ENCODE measurements around the gene SLC5A10.
A peak's percentile ranks its signal among the peaks of the same experiment; 100 is the strongest.
"Not testable (repeated sequence)": the region's sequence is repeated elsewhere in the genome, so short reads cannot be mapped to it uniquely, and the experiment has no call there.

The SLC5A10 gene

GRCh38 chr17:19055447-19055846 lies 103.5 kb downstream of the SLC5A10 start:
- DNase-seq = not testable (repeated sequence)

- DNase-seq = not testable (repeated sequence)
Observed at GRCh38 chr17:19062009-19062717, 110.2 kb downstream of the SLC5A10 start.

GRCh38 chr17:19062718-19063325 lies 110.9 kb downstream of the SLC5A10 start:
- not testable (repeated sequence) for DNase-seq

- DNase-seq = peak; percentile 68
Observed at GRCh38 chr17:19063326-19063956, 111.5 kb downstream of the SLC5A10 start.

GRCh38 chr17:19064378-19064777 lies 112.4 kb downstream of the SLC5A10 start:
- not testable (repeated sequence) for DNase-seq

- DNase-seq = not testable (repeated sequence)
Observed at GRCh38 chr17:19070318-19071168, 118.6 kb downstream of the SLC5A10 start.
